HepG2 (cell line): Measurements from ENCODE around the gene RHOT2. TPM values are rescaled to one million over a fixed set of nuclear protein-coding genes. Genes with fewer than 3 reads are reported as not detected.
A peak's percentile ranks its signal among the peaks of the same experiment; 100 is the strongest.

Source experiments
- ATAC-seq: fragments of 200-7000 bp; cut with Tn5 transposase; 3 replicates; pipeline ENCODE4 v1.9.1; 2020; ENCODE audit warnings: mild to moderate bottlenecking, moderate library complexity
- BruUV-seq: library from RNA; stranded (reverse); fragments of 400-500 nt; replicated peaks from 2 replicates; lab custom pipeline; 2021; lab: Mats Ljungman, UMichigan
- CTCF ChIA-PET: fragments of 300-600 bp; formaldehyde crosslinking; extraction: SDS; loops from one replicate; lab custom pipeline; 2021; ENCODE audit warnings: low total read pairs, inconsistent platforms, low intra/inter-chr PET ratio; lab: Yijun Ruan, JAX
- POLR2A ChIA-PET: fragments of 350-600 bp; sonication (Branson Sonifier 250); formaldehyde crosslinking; loops from one replicate; lab custom pipeline; 2020; ENCODE audit warnings: antibody characterized with exemption, inconsistent platforms; lab: Yijun Ruan, JAX
- DNase-seq: peaks from one replicate; pipeline ENCODE4 v3.0.0-alpha.2; 2015; ENCODE audit warnings: low spot score
- FAIRE-seq: peaks from 3 replicates; lab custom pipeline; 2011; peaks lifted over from hg19 to GRCh38; lab: Jason Lieb, UNC
- H2AFZ ChIP-seq: one replicate; pipeline ENCODE4 v1.6.1; 2011; ENCODE audit warnings: low read length, inconsistent platforms
- H3K27ac ChIP-seq: fragments of 300-600 bp; 3 replicates; pipeline ENCODE4 v1.8.0; 2011; ENCODE audit warnings: mixed run types, mild to moderate bottlenecking, mixed read lengths, low read length, inconsistent platforms; ENCODE audit not compliant: insufficient read depth; ENCODE audit errors: extremely low read length
- H3K27me3 ChIP-seq, 2 experiments: fragments of 200-600 bp in 1 of 2; 2 replicates in 1 of 2; 3 replicates in 1 of 2; pipeline versions ENCODE4 v1.6.0 to v1.8.0; 2011; ENCODE audit warnings: low read length in 2 of 2, mild to moderate bottlenecking in 2 of 2, moderate library complexity in 2 of 2, inconsistent platforms in 1 of 2; ENCODE audit not compliant: insufficient read depth in 2 of 2, control insufficient read depth in 1 of 2
- H3K36me3 ChIP-seq, 2 experiments: fragments of 200-600 bp in 1 of 2; replicated peaks in 1 of 2; 2 replicates in 1 of 2; 3 replicates in 1 of 2; pipeline versions ENCODE4 v1.5.1 to v1.8.0; 2011; ENCODE audit warnings: low read length in 2 of 2, inconsistent platforms in 1 of 2; ENCODE audit not compliant: insufficient read depth in 2 of 2, control insufficient read depth in 1 of 2
- H3K4me1 ChIP-seq: 2 replicates; pipeline ENCODE4 v1.5.1; 2012; ENCODE audit warnings: low read length, inconsistent platforms; ENCODE audit not compliant: insufficient read depth
- H3K4me2 ChIP-seq: 2 replicates; pipeline ENCODE4 v1.6.0; 2011; ENCODE audit warnings: low read depth, low read length, inconsistent platforms
- H3K4me3 ChIP-seq, 3 experiments: fragments of 200-600 bp in 1 of 3; sonication (generic), shearing (Covaris generic) in 1 of 3; replicated peaks in 1 of 3; 2 replicates each; pipeline ENCODE4 v1.5.1; 2011 to 2016; ENCODE audit warnings: low read length in 3 of 3, inconsistent platforms in 2 of 3, low read depth in 2 of 3, mild to moderate bottlenecking in 2 of 3, control low read depth in 1 of 3, mixed read lengths in 1 of 3; ENCODE audit not compliant: insufficient read depth in 1 of 3
- H3K79me2 ChIP-seq: one replicate; pipeline ENCODE4 v1.6.1; 2011; ENCODE audit warnings: low read length, inconsistent platforms; ENCODE audit not compliant: insufficient read depth
- H3K9ac ChIP-seq: 2 replicates; pipeline ENCODE4 v1.6.0; 2011; ENCODE audit warnings: mild to moderate bottlenecking, low read depth, low read length, inconsistent platforms; ENCODE audit not compliant: insufficient read depth
- H3K9me3 ChIP-seq: 2 replicates; pipeline ENCODE4 v1.5.1; 2012; ENCODE audit warnings: mild to moderate bottlenecking, low read length
- H4K20me1 ChIP-seq: 2 replicates; pipeline ENCODE4 v1.6.0; 2011; ENCODE audit warnings: inconsistent platforms, mild to moderate bottlenecking, low read length, moderate library complexity; ENCODE audit not compliant: insufficient read depth
- AGO1 ChIP-seq: fragments of 200-400 bp; formaldehyde crosslinking; IDR thresholded peaks from 2 replicates; pipeline ENCODE4 v1.6.1; 2017; ENCODE audit warnings: mild to moderate bottlenecking, low read depth, low read length, moderate library complexity; ENCODE audit not compliant: poor library complexity, severe bottlenecking
- AGO2 ChIP-seq: fragments of 200-400 bp; formaldehyde crosslinking; optimal IDR thresholded peaks from 2 replicates; pipeline ENCODE3; 2017; ENCODE audit warnings: mild to moderate bottlenecking, low read depth, low read length, moderate library complexity
- BRD4 ChIP-seq: sonication (generic); formaldehyde crosslinking; IDR thresholded peaks from 2 replicates; pipeline ENCODE4 v1.4.0; 2020; ENCODE audit warnings: missing genetic modification reagents
- FOXM1 ChIP-seq: sonication (generic); formaldehyde crosslinking; IDR thresholded peaks from 2 replicates; pipeline ENCODE4 v1.5.0; 2020; ENCODE audit warnings: missing genetic modification reagents
- HNRNPL ChIP-seq: fragments of 200-400 bp; formaldehyde crosslinking; IDR thresholded peaks from 2 replicates; pipeline ENCODE4 v1.6.1; 2017; ENCODE audit warnings: mild to moderate bottlenecking, low read depth, low read length
- MYPOP ChIP-seq: sonication (generic); formaldehyde crosslinking; IDR thresholded peaks from 2 replicates; pipeline ENCODE4 v1.8.1; 2023; ENCODE audit warnings: mild to moderate bottlenecking, moderate library complexity, missing genetic modification reagents
- NCOA5 ChIP-seq: sonication (generic); formaldehyde crosslinking; IDR thresholded peaks from 2 replicates; pipeline ENCODE4 v1.4.0; 2020; ENCODE audit warnings: missing genetic modification reagents
- RBFOX2 ChIP-seq: fragments of 200-400 bp; formaldehyde crosslinking; IDR thresholded peaks from 2 replicates; pipeline ENCODE4 v1.6.1; 2017; ENCODE audit warnings: low read depth, mild to moderate bottlenecking, low read length
- RFX1 ChIP-seq: fragments of 450-650 bp; IDR thresholded peaks from 2 replicates; pipeline ENCODE4 v1.6.1; 2017
- RFX5 ChIP-seq: IDR thresholded peaks from 2 replicates; pipeline ENCODE4 v1.6.1; 2011; ENCODE audit warnings: low read depth, low read length, improper control_type of control experiment
- ZNF10 ChIP-seq: sonication (generic); formaldehyde crosslinking; IDR thresholded peaks from 2 replicates; pipeline ENCODE4 v1.4.0; 2020; ENCODE audit warnings: mild to moderate bottlenecking, low read depth, missing genetic modification reagents, borderline replicate concordance
- ZNF614 ChIP-seq: IDR thresholded peaks from 2 replicates; pipeline ENCODE4 v1.6.1; 2018; ENCODE audit warnings: missing biosample characterization, missing genetic modification reagents, inconsistent platforms, borderline replicate concordance
- WGBS: methylation state at CpG from one replicate; pipeline ENCODE4 v1.1.6; 2017; ENCODE audit warnings: low lambda C conversion rate; 5-methylcytosine and 5-hydroxymethylcytosine counted together
- in situ Hi-C: cut with HindIII; loops from 2 replicates; pipeline ENCODE4 v1.10.0; 2017; ENCODE audit warnings: low pct_unique_long_range_greater_than_20kb; ENCODE audit not compliant: extremely low pct_ligation_motif_present
- intact Hi-C: fragments of 100-400 bp; cut with micrococcal nuclease; formaldehyde crosslinking; loops from one replicate; pipeline ENCODE4 v1.10.0; 2022; ENCODE audit not compliant: unreplicated experiment
- polyA plus RNA-seq, 8 experiments: library from polyadenylated mRNA; depleted of rRNA in 3 of 8; stranded (reverse) in 7 of 8; unstranded in 1 of 8; fragments of >200 nt; fragmentation: Illumina TruSeq in 4 of 8; extraction: Trizol in 4 of 8; gene quantifications; 2 replicates each; pipeline versions ENCODE4 v1.2.1 to v1.2.3, GENCODE V29; 2011 to 2016; ENCODE audit warnings: low read depth in 4 of 8, missing spikeins in 1 of 8, mixed read lengths in 1 of 8; ENCODE audit not compliant: insufficient read depth in 1 of 8
- total RNA-seq, 5 experiments: library from RNA; depleted of rRNA; stranded (reverse); fragments of >200 nt; fragmentation: Illumina TruSeq; extraction: Trizol; gene quantifications; 2 replicates each; pipeline ENCODE4 v1.2.3, GENCODE V29; 2016; ENCODE audit warnings: low read depth in 1 of 5

The RHOT2 gene
- total and polyA plus RNA-seq, 2 of the 13 experiments (the other 11 are each of a cell fraction or from before 2014, with no cell fraction given), result 63.6 to 76.9 TPM

GRCh38 chr16:683396-684070, 15.6 kb downstream of the RHOT2 start:
- peaks cover 11 to 20% of the 10 kb centered on the region in 2 experiments; a peak in 4 of 5 replicates for H3K36me3 ChIP-seq
- POLR2A ChIA-PET, result no interaction called here
- H3K4me1 ChIP-seq, result peaks cover 23% of the 10 kb centered on the region
- no peak for TF ChIP-seq BRD4 (CRISPR knock-in tag)
- TF ChIP-seq FOXM1, result no peak
- peak; percentile 15 for TF ChIP-seq AGO1
- TF ChIP-seq RBFOX2, result peak; percentile 68
- TF ChIP-seq AGO2, result peak; percentile 82
- TF ChIP-seq, all 625 proteins: peak for 3
- DNase-seq (no peak), ATAC-seq (no peak), FAIRE-seq (no peak)
- Histone ChIP-seq H3K4me2 (no peak overlapping the region), H3K79me2 (peaks cover 16% of the 10 kb centered on the region), H3K27ac (no peak overlapping the region), H2AFZ (no peak overlapping the region), H3K4me3 (no peak overlapping the region), H3K9ac (no peak overlapping the region), H3K27me3 (no peaks in the 10 kb centered on the region; a peak in 1 of 5 replicates), H4K20me1 (0 out of 2 replicates have a peak, but pooled peaks cover 3% of the 10 kb centered on the region), H3K9me3 (no peaks in the 10 kb centered on the region)
- 96% methylated on average over 56 of the region's 57 CpGs for WGBS
- no TSS peak for BruUV-seq
- in situ Hi-C loops, result no loop called here
- CTCF ChIA-PET, result no interaction called here
- intact Hi-C loops, result no loop called here

- ChIA-PET POLR2A (no interaction called here), CTCF (no interaction called here)
- in situ Hi-C loops (no loop called here), intact Hi-C loops (no loop called here)
- peaks cover 23% of the 10 kb centered on the region for H3K4me1 ChIP-seq
- TF ChIP-seq RFX5 (no peak), MYPOP (CRISPR knock-in tag) (no peak), RFX1 (peak; percentile 48; the same call in 1 of the 2 replicates), ZNF614 (CRISPR knock-in tag) (no peak), AGO2 (peak; percentile 18), NCOA5 (CRISPR knock-in tag) (no peak), HNRNPL (0 out of 2 replicates have a peak, but pooled peaks have one; percentile 17), ZNF10 (no peak), RBFOX2 (peak; percentile 15)
- 98% methylated on average over 67 of the region's 91 CpGs for WGBS
- peaks cover 18% of the 10 kb centered on the region for H3K79me2 ChIP-seq
- FAIRE-seq, result no peak
- no peak within 1 kb of the TSS for H3K4me2 ChIP-seq
- H3K27ac ChIP-seq, result no peak within 1 kb of the TSS
- H3K4me3 ChIP-seq, result no peak within 1 kb of the TSS
- no peaks in the 10 kb centered on the region; a peak in 1 of 5 replicates for H3K27me3 ChIP-seq
- no peak for DNase-seq
- ATAC-seq, result no peak
- no peak within 1 kb of the TSS for H3K9ac ChIP-seq
- no peak within 1 kb of the TSS for H2AFZ ChIP-seq
- H4K20me1 ChIP-seq, result 0 out of 2 replicates have a peak, but pooled peaks cover 3% of the 10 kb centered on the region
- H3K36me3 ChIP-seq, result peaks cover 11 to 20% of the 10 kb centered on the region in 2 experiments; a peak in 4 of 5 replicates
- BruUV-seq, result no TSS peak
- H3K9me3 ChIP-seq, result no peaks in the 10 kb centered on the region
Measured at GRCh38 chr16:684071-684794, 16.3 kb downstream of the RHOT2 start, which contains the start of gene JMJD8. JMJD8 (minus strand) TSS chr16:684334; CDS start chr16:684319, 15 bp downstream.
